Breast epithelium (tissue), 4 donors: ENCODE measurements around the gene SERPINB7. TPM values are rescaled to one million over a fixed set of nuclear protein-coding genes. Genes with fewer than 3 reads are reported as not detected.

Experiments used
- DNase-seq, 2 donors: peaks; one replicate each; pipeline ENCODE4 v3.0.0-alpha.2; 2019; ENCODE audit warnings: low spot score in 2 of 2
- H3K27ac ChIP-seq, 2 donors: fragments of 200-600 bp; sonication (generic) in 1 of 2; one replicate each; pipeline ENCODE4 v1.5.1; 2016 to 2019; ENCODE audit warnings: mild to moderate bottlenecking in 1 of 2
- H3K27me3 ChIP-seq, 2 donors: fragments of 200-600 bp; sonication (generic) in 1 of 2; one replicate each; pipeline versions ENCODE4 v1.5.1 to v1.6.0; 2017 to 2019; ENCODE audit warnings: control low read depth in 1 of 2, mild to moderate bottlenecking in 1 of 2
- H3K36me3 ChIP-seq: fragments of 200-600 bp; one replicate; pipeline ENCODE4 v1.5.1; 2019
- H3K4me1 ChIP-seq, 2 donors: fragments of 200-600 bp; sonication (generic); one replicate each; pipeline ENCODE4 v1.5.1; 2016 to 2019; ENCODE audit warnings: control low read depth in 1 of 2
- H3K4me3 ChIP-seq, 3 donors: fragments of 200-600 bp; sonication (generic); 1 replicate in 2 of 3; 2 replicates in 1 of 3; pipeline ENCODE4 v1.5.1; 2016 to 2019; ENCODE audit warnings: mild to moderate bottlenecking in 3 of 3, moderate library complexity in 2 of 3
- H3K9me3 ChIP-seq, 2 donors: fragments of 200-600 bp; sonication (generic) in 1 of 2; one replicate each; pipeline ENCODE4 v1.5.1; 2016 to 2019; ENCODE audit warnings: control low read depth in 1 of 2
- POLR2A ChIP-seq: fragments of 450-650 bp; IDR thresholded peaks from one replicate; pipeline ENCODE4 v1.6.1; 2016; ENCODE audit warnings: antibody characterized with exemption, mild to moderate bottlenecking, moderate library complexity
- POLR2AphosphoS5 ChIP-seq, 3 donors: sonication (generic); formaldehyde crosslinking; IDR thresholded peaks; one replicate each; pipeline ENCODE4 v1.6.1; 2017; ENCODE audit warnings: antibody characterized with exemption in 3 of 3
- intact Hi-C: fragments of 100-400 bp; cut with DNase I; formaldehyde crosslinking; loops from one replicate; pipeline ENCODE4 v1.15.1; 2023; ENCODE audit warnings: low total_unique reads
- total RNA-seq, 3 donors: library from RNA; depleted of rRNA; stranded (reverse); fragments of >200 nt; gene quantifications; one replicate each; pipeline ENCODE4 v1.1.0, GENCODE V29; 2016
- TF ChIP-seq, protein P1 (sequence below), 3 donors: fragments of 450-650 bp; IDR thresholded peaks; one replicate each; pipeline ENCODE4 v1.5.1; 2016 to 2017; ENCODE audit warnings: antibody characterized with exemption in 3 of 3, mild to moderate bottlenecking in 3 of 3, moderate library complexity in 3 of 3

SERPINB7 gene
- total RNA-seq, 3 donors from 2014 or later, result not detected

GRCh38 chr18:63741769-63742168 lies 33.4 kb upstream of the SERPINB7 start:
- Histone ChIP-seq H3K4me3 (no peak overlapping the region), H3K4me1 (no peaks in the 10 kb centered on the region), H3K27me3 (no peaks in the 10 kb centered on the region), H3K9me3 (no peaks in the 10 kb centered on the region), H3K27ac (no peak overlapping the region), H3K36me3 (no peaks in the 10 kb centered on the region)
- TF ChIP-seq POLR2A, result no peak
- TF ChIP-seq POLR2AphosphoS5 (IDR thresholded peaks at IDR 0.05), result no peak
- TF ChIP-seq, protein P1, sequence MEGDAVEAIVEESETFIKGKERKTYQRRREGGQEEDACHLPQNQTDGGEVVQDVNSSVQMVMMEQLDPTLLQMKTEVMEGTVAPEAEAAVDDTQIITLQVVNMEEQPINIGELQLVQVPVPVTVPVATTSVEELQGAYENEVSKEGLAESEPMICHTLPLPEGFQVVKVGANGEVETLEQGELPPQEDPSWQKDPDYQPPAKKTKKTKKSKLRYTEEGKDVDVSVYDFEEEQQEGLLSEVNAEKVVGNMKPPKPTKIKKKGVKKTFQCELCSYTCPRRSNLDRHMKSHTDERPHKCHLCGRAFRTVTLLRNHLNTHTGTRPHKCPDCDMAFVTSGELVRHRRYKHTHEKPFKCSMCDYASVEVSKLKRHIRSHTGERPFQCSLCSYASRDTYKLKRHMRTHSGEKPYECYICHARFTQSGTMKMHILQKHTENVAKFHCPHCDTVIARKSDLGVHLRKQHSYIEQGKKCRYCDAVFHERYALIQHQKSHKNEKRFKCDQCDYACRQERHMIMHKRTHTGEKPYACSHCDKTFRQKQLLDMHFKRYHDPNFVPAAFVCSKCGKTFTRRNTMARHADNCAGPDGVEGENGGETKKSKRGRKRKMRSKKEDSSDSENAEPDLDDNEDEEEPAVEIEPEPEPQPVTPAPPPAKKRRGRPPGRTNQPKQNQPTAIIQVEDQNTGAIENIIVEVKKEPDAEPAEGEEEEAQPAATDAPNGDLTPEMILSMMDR (IDR thresholded peaks at IDR 0.05), result no peak
- no peak for DNase-seq
- intact Hi-C loops, result no loop called here

DNA sequence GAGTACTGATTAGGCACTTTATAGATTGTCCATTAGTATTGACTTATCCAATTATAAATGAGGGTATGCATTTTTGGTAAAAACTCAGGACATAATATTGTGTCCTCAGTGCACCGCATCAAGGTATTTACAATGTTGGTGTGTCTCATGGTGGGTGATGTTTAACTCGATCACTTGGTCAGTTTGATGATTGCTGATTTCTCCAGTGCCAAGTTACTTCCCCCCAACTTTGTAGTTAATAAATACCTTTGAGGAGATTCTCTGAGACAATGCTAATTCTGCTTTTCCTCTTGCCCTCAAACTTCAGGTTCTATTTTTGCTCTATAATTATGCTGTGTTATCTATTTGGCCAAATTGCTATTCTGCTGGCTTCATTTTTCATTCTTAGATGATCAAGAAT lies 28.2 kb upstream of the SERPINB7 start:
- no peak for TF ChIP-seq POLR2A
- TF ChIP-seq, protein P1 (IDR thresholded peaks at IDR 0.05), result no peak
- TF ChIP-seq POLR2AphosphoS5 (IDR thresholded peaks at IDR 0.05), result no peak
- no peaks in the 10 kb centered on the region for H3K4me1 ChIP-seq
- no peak for DNase-seq
- no peaks in the 10 kb centered on the region for H3K9me3 ChIP-seq
- H3K36me3 ChIP-seq, result no peaks in the 10 kb centered on the region
- no peak overlapping the region for H3K4me3 ChIP-seq
- H3K27me3 ChIP-seq, result no peaks in the 10 kb centered on the region
- H3K27ac ChIP-seq, result no peak overlapping the region
- intact Hi-C loops, result no loop called here

- H3K27me3 ChIP-seq, result no peaks in the 10 kb centered on the region
- H3K36me3 ChIP-seq, result no peaks in the 10 kb centered on the region
- H3K4me1 ChIP-seq, result no peaks in the 10 kb centered on the region
- DNase-seq, result no peak
- TF ChIP-seq, protein P1 (IDR thresholded peaks at IDR 0.05), result no peak
- TF ChIP-seq POLR2A, result no peak
- no peak for TF ChIP-seq POLR2AphosphoS5 (IDR thresholded peaks at IDR 0.05)
- H3K4me3 ChIP-seq, result no peak overlapping the region
- H3K27ac ChIP-seq, result no peak overlapping the region
- no peaks in the 10 kb centered on the region for H3K9me3 ChIP-seq
- intact Hi-C loops, result no loop called here
These were observed 25.7 kb upstream of the SERPINB7 start for GRCh38 chr18:63749489-63749888.

DNA sequence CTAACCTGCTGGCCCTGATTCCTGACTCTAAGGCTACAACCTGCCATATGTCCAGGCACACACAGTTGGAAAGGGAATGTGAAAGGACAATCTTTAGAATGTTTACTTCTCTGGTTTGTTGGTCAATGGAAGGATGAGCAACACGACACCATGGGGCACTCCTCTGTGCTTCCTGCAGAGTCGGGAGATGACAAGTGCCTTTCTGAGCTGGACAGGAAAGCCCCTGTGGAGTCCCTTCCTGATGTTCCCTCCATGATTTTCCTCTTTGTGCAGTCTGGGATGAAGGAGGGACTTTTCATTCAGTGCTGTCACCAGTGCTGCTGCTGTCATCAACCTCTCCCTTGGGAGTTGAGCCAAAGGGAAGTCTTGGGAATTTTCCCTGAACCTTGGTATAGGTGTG lies 22.6 kb upstream of the SERPINB7 start:
- H3K27ac ChIP-seq, result no peak overlapping the region
- no peaks in the 10 kb centered on the region for H3K4me1 ChIP-seq
- TF ChIP-seq, protein P1 (IDR thresholded peaks at IDR 0.05), result no peak
- no peak for TF ChIP-seq POLR2AphosphoS5 (IDR thresholded peaks at IDR 0.05)
- no peak for TF ChIP-seq POLR2A
- H3K9me3 ChIP-seq, result no peaks in the 10 kb centered on the region
- no peak overlapping the region for H3K4me3 ChIP-seq
- no peaks in the 10 kb centered on the region for H3K36me3 ChIP-seq
- no peak for DNase-seq
- H3K27me3 ChIP-seq, result no peaks in the 10 kb centered on the region
- intact Hi-C loops, result no loop called here

DNA sequence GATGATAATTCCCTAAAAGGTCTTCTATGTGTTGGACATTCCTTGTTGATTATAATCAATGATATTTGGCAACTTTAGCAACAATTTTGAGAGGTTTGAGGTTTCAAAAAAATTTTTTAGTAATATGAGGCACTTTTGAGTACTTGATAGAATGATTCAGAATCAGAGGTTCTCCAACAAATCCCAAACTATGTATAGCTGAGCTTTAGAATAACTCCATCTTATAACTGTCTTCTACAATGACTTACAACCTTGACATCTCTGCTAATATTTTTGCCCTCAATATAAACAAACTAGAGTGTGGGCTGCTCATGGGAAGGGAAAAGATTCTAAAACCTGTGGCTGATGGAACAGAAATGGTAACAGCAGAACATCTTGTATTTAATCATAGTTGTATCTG lies 21.5 kb upstream of the SERPINB7 start:
- Histone ChIP-seq H3K36me3 (no peaks in the 10 kb centered on the region), H3K27me3 (no peaks in the 10 kb centered on the region), H3K4me1 (no peaks in the 10 kb centered on the region), H3K4me3 (no peak overlapping the region), H3K27ac (no peak overlapping the region), H3K9me3 (no peaks in the 10 kb centered on the region)
- TF ChIP-seq POLR2A, result no peak
- TF ChIP-seq POLR2AphosphoS5 (IDR thresholded peaks at IDR 0.05), result no peak
- TF ChIP-seq, protein P1 (IDR thresholded peaks at IDR 0.05), result no peak
- intact Hi-C loops, result no loop called here
- no peak for DNase-seq
